ENCODE data around the gene LRRN3. TPM values are rescaled to one million over a fixed set of nuclear protein-coding genes. Genes with fewer than 3 reads are reported as not detected.

LRRN3 gene
- total and polyA plus RNA-seq, 2 experiments from 2014 or later, result 0.40 TPM; not detected in 1

DNA sequence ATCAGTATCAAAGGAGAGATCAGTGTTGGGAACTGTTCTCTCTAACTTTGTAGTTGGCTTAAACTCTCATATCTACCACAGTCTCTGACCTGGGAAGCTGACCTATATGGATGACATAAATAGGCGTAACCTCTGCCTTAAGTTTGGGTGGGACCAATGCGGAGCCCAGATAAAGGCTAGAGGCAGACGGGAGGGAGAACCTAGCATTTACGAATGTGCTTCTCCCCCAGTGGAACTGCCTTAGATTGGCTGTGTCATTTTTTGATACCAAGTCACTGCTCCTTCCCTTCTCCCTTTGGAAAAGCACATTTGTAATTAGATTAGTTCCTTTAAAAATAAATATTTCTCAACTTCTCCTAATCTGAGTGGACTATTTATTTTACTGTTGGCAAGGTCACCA lies 23.7 kb upstream of the LRRN3 start:
- Mint-ChIP-seq H3K9me3 (peaks cover 34% of the 10 kb centered on the region), H3K27ac (no peak overlapping the region)
- no peak for ATAC-seq

More for the DNA sequence above, 23.7 kb upstream of the LRRN3 start:
- no peak overlapping the region for H3K4me2 ChIP-seq
- DNase-seq (ENCODE audit: low spot score), result no peak
- Mint-ChIP-seq H3K27me3 (ENCODE audit: insufficient read depth, low read depth, poor library complexity) (no peaks in the 10 kb centered on the region), H3K4me3 (no peak overlapping the region), H3K4me1 (peaks cover 3% of the 10 kb centered on the region), H3K36me3 (ENCODE audit: low read depth) (peaks cover 29% of the 10 kb centered on the region)
- 0 out of 2 replicates have a peak, but pooled peaks cover 9% of the 10 kb centered on the region for H3K9me2 ChIP-seq (ENCODE audit: insufficient read depth)
- H2AFZ ChIP-seq, result no peak overlapping the region
- no peak overlapping the region for H3K27ac ChIP-seq (ENCODE audit: low read depth)
- H4K20me1 ChIP-seq (replicated peaks; ENCODE audit: insufficient read depth), result no peaks in the 10 kb centered on the region
- TF ChIP-seq ZNF331 (CRISPR knock-in tag; IDR thresholded peaks at IDR 0.05; ENCODE audit: low read depth), result no peak
- TF ChIP-seq, protein P1, sequence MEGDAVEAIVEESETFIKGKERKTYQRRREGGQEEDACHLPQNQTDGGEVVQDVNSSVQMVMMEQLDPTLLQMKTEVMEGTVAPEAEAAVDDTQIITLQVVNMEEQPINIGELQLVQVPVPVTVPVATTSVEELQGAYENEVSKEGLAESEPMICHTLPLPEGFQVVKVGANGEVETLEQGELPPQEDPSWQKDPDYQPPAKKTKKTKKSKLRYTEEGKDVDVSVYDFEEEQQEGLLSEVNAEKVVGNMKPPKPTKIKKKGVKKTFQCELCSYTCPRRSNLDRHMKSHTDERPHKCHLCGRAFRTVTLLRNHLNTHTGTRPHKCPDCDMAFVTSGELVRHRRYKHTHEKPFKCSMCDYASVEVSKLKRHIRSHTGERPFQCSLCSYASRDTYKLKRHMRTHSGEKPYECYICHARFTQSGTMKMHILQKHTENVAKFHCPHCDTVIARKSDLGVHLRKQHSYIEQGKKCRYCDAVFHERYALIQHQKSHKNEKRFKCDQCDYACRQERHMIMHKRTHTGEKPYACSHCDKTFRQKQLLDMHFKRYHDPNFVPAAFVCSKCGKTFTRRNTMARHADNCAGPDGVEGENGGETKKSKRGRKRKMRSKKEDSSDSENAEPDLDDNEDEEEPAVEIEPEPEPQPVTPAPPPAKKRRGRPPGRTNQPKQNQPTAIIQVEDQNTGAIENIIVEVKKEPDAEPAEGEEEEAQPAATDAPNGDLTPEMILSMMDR (conservative IDR thresholded peaks at IDR 0.05; ENCODE audit: low read depth in 2 of 2), result no peak
- TF ChIP-seq, protein P2, sequence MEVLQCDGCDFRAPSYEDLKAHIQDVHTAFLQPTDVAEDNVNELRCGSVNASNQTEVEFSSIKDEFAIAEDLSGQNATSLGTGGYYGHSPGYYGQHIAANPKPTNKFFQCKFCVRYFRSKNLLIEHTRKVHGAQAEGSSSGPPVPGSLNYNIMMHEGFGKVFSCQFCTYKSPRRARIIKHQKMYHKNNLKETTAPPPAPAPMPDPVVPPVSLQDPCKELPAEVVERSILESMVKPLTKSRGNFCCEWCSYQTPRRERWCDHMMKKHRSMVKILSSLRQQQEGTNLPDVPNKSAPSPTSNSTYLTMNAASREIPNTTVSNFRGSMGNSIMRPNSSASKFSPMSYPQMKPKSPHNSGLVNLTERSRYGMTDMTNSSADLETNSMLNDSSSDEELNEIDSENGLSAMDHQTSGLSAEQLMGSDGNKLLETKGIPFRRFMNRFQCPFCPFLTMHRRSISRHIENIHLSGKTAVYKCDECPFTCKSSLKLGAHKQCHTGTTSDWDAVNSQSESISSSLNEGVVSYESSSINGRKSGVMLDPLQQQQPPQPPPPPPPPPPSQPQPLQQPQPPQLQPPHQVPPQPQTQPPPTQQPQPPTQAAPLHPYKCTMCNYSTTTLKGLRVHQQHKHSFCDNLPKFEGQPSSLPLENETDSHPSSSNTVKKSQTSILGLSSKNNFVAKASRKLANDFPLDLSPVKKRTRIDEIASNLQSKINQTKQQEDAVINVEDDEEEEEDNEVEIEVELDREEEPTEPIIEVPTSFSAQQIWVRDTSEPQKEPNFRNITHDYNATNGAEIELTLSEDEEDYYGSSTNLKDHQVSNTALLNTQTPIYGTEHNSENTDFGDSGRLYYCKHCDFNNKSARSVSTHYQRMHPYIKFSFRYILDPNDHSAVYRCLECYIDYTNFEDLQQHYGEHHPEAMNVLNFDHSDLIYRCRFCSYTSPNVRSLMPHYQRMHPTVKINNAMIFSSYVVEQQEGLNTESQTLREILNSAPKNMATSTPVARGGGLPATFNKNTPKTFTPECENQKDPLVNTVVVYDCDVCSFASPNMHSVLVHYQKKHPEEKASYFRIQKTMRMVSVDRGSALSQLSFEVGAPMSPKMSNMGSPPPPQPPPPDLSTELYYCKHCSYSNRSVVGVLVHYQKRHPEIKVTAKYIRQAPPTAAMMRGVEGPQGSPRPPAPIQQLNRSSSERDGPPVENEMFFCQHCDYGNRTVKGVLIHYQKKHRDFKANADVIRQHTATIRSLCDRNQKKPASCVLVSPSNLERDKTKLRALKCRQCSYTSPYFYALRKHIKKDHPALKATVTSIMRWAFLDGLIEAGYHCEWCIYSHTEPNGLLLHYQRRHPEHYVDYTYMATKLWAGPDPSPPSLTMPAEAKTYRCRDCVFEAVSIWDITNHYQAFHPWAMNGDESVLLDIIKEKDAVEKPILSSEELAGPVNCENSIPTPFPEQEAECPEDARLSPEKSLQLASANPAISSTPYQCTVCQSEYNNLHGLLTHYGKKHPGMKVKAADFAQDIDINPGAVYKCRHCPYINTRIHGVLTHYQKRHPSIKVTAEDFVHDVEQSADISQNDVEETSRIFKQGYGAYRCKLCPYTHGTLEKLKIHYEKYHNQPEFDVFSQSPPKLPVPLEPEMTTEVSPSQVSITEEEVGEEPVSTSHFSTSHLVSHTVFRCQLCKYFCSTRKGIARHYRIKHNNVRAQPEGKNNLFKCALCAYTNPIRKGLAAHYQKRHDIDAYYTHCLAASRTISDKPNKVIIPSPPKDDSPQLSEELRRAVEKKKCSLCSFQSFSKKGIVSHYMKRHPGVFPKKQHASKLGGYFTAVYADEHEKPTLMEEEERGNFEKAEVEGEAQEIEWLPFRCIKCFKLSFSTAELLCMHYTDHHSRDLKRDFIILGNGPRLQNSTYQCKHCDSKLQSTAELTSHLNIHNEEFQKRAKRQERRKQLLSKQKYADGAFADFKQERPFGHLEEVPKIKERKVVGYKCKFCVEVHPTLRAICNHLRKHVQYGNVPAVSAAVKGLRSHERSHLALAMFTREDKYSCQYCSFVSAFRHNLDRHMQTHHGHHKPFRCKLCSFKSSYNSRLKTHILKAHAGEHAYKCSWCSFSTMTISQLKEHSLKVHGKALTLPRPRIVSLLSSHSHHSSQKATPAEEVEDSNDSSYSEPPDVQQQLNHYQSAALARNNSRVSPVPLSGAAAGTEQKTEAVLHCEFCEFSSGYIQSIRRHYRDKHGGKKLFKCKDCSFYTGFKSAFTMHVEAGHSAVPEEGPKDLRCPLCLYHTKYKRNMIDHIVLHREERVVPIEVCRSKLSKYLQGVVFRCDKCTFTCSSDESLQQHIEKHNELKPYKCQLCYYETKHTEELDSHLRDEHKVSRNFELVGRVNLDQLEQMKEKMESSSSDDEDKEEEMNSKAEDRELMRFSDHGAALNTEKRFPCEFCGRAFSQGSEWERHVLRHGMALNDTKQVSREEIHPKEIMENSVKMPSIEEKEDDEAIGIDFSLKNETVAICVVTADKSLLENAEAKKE (CRISPR knock-in tag; IDR thresholded peaks at IDR 0.05), result no peak
- no peak for TF ChIP-seq EZH2phosphoT487 (IDR thresholded peaks at IDR 0.05; ENCODE audit: unreplicated experiment)
- no peak for TF ChIP-seq NANOG (IDR thresholded peaks at IDR 0.05; ENCODE audit: borderline replicate concordance)
- TF ChIP-seq EZH2 (IDR thresholded peaks at IDR 0.05; ENCODE audit: low read depth, unreplicated experiment), result no peak
- TF ChIP-seq, protein P3, sequence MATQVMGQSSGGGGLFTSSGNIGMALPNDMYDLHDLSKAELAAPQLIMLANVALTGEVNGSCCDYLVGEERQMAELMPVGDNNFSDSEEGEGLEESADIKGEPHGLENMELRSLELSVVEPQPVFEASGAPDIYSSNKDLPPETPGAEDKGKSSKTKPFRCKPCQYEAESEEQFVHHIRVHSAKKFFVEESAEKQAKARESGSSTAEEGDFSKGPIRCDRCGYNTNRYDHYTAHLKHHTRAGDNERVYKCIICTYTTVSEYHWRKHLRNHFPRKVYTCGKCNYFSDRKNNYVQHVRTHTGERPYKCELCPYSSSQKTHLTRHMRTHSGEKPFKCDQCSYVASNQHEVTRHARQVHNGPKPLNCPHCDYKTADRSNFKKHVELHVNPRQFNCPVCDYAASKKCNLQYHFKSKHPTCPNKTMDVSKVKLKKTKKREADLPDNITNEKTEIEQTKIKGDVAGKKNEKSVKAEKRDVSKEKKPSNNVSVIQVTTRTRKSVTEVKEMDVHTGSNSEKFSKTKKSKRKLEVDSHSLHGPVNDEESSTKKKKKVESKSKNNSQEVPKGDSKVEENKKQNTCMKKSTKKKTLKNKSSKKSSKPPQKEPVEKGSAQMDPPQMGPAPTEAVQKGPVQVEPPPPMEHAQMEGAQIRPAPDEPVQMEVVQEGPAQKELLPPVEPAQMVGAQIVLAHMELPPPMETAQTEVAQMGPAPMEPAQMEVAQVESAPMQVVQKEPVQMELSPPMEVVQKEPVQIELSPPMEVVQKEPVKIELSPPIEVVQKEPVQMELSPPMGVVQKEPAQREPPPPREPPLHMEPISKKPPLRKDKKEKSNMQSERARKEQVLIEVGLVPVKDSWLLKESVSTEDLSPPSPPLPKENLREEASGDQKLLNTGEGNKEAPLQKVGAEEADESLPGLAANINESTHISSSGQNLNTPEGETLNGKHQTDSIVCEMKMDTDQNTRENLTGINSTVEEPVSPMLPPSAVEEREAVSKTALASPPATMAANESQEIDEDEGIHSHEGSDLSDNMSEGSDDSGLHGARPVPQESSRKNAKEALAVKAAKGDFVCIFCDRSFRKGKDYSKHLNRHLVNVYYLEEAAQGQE (IDR thresholded peaks at IDR 0.05; ENCODE audit: unreplicated experiment), result no peak
- no peak for TF ChIP-seq STAT1 (IDR thresholded peaks at IDR 0.05; ENCODE audit: unreplicated experiment)
- TF ChIP-seq, protein P4, sequence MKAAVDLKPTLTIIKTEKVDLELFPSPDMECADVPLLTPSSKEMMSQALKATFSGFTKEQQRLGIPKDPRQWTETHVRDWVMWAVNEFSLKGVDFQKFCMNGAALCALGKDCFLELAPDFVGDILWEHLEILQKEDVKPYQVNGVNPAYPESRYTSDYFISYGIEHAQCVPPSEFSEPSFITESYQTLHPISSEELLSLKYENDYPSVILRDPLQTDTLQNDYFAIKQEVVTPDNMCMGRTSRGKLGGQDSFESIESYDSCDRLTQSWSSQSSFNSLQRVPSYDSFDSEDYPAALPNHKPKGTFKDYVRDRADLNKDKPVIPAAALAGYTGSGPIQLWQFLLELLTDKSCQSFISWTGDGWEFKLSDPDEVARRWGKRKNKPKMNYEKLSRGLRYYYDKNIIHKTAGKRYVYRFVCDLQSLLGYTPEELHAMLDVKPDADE (IDR thresholded peaks at IDR 0.05), result no peak
- no peak for TF ChIP-seq ZNF114 (CRISPR knock-in tag; IDR thresholded peaks at IDR 0.05)
- no peak for TF ChIP-seq POLR2AphosphoS5 (IDR thresholded peaks at IDR 0.05; ENCODE audit: low read depth)
- TF ChIP-seq CREB1 (CRISPR knock-in tag; IDR thresholded peaks at IDR 0.05; ENCODE audit: low read depth), result no peak
- no peak overlapping the region for H3K4me3 ChIP-seq
- no peaks in the 10 kb centered on the region for H3K79me2 ChIP-seq (replicated peaks; ENCODE audit: insufficient read depth)
- peaks cover 3% of the 10 kb centered on the region; the same call in 1 of the 2 replicates for H3K4me1 ChIP-seq (ENCODE audit: insufficient read depth)
- H3K36me3 ChIP-seq (ENCODE audit: insufficient read depth), result 0 out of 2 replicates have a peak, but pooled peaks cover 1% of the 10 kb centered on the region
- no peaks in the 10 kb centered on the region for H3F3A ChIP-seq (replicated peaks; ENCODE audit: low read depth)
- H3K27me3 ChIP-seq (ENCODE audit: insufficient read depth), result no peaks in the 10 kb centered on the region

All from GM23338 (cell line).